GM18505 (cell line): ENCODE data around the gene JAG2.

ENCODE experiments used
- ATAC-seq: cut with Tn5 transposase; IDR thresholded peaks from one replicate; pipeline ENCODE4 v1.9.1; 2021; ENCODE audit not compliant: unreplicated experiment
- POLR2A ChIP-seq: IDR thresholded peaks from 4 replicates; pipeline ENCODE4 v1.6.1; 2011; ENCODE audit warnings: borderline replicate concordance; ENCODE audit not compliant: insufficient read depth, insufficient read length; ENCODE audit errors: extremely low read depth

The JAG2 gene

DNA sequence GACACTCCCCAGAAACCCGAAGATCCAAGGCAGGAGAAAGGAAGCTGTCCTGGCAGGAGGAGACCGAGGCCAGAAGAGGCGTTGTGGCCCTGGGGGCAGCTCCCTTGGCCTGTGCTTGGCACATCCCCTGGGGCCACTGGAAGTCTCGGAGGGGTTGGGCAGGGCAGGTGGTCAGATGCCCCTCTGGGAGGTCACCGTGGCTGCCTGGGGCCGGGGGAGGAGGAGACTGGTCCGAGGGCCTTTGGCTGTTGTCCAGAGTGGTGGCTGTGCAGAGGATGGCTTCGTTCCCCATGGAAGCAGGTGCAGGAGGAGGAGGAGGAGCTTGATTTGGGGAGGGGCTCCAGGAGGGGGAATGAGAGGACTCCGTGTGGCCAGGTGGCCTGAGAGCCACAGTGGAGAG is 15.9 kb upstream of the JAG2 start:
- no peak for ATAC-seq
- TF ChIP-seq POLR2A: no peak

GRCh38 chr14:105182296-105183020 is 13.9 kb upstream of the JAG2 start:
- no peak for TF ChIP-seq POLR2A
- ATAC-seq: no peak

DNA sequence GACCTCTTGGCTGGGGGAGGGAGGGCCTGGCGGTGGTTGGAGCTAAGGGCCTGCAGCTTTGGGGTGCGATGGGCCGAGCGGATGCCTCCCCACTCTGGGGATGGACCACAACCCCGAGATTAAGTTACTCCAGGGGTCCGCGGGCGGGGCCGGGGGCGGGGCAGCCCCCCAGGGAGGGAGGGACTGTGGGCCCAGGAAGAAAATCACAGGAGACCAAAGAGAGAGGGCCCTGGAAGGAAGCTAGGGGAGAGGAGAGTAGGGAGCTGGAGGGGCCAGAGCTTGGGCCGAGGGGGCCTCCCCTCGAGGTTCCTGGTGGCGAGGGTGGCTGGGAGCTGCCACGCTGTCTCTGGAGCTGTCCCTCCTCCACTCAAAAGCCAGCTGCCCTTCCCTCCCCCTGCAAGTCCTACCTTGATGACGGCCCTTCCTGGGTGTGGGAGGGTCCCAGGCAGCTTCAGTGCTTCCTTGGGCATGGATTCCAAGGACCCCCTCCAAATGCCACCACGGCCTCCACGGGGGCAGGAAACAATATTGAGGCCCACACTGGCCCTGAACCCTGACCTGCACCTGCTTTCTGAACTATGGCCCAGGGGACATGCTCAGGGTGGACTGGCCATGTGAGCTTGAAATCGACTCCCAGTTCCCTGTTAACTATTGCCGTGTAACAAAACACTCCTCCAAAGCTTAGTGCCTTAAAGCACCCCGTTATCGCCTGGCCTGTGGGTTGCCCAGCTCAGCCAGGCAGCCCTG is 13.1 kb upstream of the JAG2 start:
- no peak for TF ChIP-seq POLR2A
- ATAC-seq: no peak

- no peak for TF ChIP-seq POLR2A
- peak; percentile 60 for ATAC-seq
Measured at GRCh38 chr14:105180592-105181548, 12.3 kb upstream of the JAG2 start, which contains the start of gene NUDT14. Gene NUDT14, minus strand, starts transcription at chr14:105181312. Its CDS starts 103 bp downstream, at chr14:105181209.

DNA sequence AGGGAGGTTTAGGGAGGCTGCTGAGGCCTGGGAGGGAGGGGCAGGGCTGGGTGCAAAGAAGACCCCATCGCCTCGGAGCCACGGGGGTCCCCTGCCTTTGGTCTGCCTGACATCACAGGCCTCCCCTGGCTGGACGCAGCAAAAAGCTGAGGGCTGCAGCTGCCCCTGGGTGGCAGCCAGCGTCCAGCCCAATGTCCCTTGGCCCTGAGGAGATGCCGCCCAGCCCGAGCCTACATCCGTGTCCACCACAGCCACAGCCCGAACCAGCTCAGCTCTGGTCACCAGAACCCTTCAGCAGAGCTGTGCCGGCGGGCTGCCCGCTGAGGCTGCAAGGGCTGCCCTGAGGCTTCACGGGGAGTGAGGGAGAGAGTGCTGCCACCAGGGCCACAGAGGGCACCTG is 10.6 kb upstream of the JAG2 start:
- no peak for TF ChIP-seq POLR2A
- ATAC-seq: no peak

- no peak for TF ChIP-seq POLR2A
Measured at GRCh38 chr14:105178868-105179140, 10.2 kb upstream of the JAG2 start.

GRCh38 chr14:105178069-105178867 is 9.7 kb upstream of the JAG2 start:
- ATAC-seq: no peak
- TF ChIP-seq POLR2A: no peak

More at GRCh38 chr14:105178868-105179140, 10.2 kb upstream of the JAG2 start:
- ATAC-seq: no peak

DNA sequence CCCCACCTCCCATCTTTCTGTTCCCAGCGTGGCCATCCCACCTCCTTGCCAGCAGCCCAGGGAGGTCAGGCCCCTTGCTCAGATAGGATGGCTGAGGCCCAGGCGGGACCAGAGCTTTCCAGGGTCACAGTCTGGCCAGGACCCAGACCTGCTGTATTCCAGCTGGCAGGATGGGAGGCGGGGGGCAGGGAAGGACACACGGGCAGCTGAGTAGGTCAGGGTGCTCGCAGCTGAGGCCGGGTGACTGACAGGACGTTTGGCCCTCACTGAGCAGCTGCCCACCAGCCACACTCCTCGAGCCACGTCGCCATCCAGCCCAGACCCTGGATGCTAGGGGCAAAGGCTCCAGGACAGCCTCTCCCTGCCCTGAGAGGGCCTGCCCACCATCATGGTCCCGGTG is 8.5 kb upstream of the JAG2 start:
- ATAC-seq: no peak
- TF ChIP-seq POLR2A: no peak

DNA sequence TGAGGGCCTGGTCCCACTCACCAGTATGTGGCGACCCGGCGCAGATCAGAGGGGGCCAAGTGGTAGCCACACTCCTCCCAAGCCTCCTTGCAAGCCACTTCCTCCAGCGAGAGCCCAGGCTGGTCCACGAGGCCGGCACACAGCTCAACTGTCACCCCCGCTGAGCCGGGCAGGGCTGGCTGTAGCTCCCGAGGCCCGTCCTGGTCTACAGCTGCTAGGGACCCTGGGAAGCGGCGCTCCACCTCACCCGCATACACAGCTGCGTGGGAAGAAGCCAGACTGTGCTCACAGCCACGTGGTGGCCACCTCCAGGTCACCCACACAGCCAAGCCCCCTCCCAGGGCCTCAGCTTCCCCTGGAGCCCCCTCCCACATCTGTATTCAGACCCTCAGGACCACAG is 7.9 kb upstream of the JAG2 start:
- no peak for TF ChIP-seq POLR2A
- ATAC-seq: no peak

GRCh38 chr14:105173901-105174894 is 5.6 kb upstream of the JAG2 start:
- no peak for ATAC-seq
- no peak for TF ChIP-seq POLR2A

DNA sequence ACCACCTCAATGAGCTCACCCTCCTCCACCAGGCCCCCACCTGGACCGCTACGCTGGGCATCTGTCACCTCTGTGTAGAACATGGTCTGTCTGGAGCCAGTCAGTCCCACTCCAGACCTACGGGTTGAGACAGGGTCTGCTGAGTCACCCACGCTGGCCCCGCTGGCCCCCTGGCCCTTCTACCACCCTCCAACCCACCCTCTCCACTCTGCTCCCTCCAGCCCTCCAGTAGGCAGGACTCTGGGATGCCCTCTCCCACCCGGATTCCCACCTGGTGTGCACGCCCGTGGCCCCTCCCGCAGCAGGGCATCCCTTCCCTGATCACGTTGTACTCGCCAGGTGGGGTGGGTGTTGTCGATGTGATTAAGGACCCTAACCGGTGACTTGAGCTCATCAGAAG is 4.6 kb upstream of the JAG2 start:
- no peak for TF ChIP-seq POLR2A
- no peak for ATAC-seq
